Mucosa of stomach (tissue), 1 donor: ENCODE measurements around the gene RNF157.
"Not testable (repeated sequence)": the region's sequence is repeated elsewhere in the genome, so short reads cannot be mapped to it uniquely, and the experiment has no call there.

ENCODE experiments used
- H3K27me3 ChIP-seq: one replicate; pipeline ENCODE4 v1.7.0; 2013; ENCODE audit warnings: mild to moderate bottlenecking, low read length; ENCODE audit not compliant: control insufficient read depth, insufficient read depth
- H3K36me3 ChIP-seq: one replicate; pipeline ENCODE4 v1.7.0; 2013; ENCODE audit warnings: low read length; ENCODE audit not compliant: control insufficient read depth, insufficient read depth
- H3K4me1 ChIP-seq: one replicate; pipeline ENCODE4 v1.7.0; 2013; ENCODE audit warnings: mild to moderate bottlenecking, low read length; ENCODE audit not compliant: control insufficient read depth, insufficient read depth
- H3K4me3 ChIP-seq: one replicate; pipeline ENCODE4 v1.7.0; 2013; ENCODE audit warnings: low read length
- H3K9ac ChIP-seq: one replicate; pipeline ENCODE4 v1.7.0; 2013; ENCODE audit warnings: mild to moderate bottlenecking, low read length, moderate library complexity
- H3K9me3 ChIP-seq: one replicate; pipeline ENCODE4 v1.7.0; 2013; ENCODE audit warnings: mild to moderate bottlenecking, low read length, moderate library complexity; ENCODE audit not compliant: control insufficient read depth
- donor health status: Pancreatic carcinoma.

Gene RNF157

DNA sequence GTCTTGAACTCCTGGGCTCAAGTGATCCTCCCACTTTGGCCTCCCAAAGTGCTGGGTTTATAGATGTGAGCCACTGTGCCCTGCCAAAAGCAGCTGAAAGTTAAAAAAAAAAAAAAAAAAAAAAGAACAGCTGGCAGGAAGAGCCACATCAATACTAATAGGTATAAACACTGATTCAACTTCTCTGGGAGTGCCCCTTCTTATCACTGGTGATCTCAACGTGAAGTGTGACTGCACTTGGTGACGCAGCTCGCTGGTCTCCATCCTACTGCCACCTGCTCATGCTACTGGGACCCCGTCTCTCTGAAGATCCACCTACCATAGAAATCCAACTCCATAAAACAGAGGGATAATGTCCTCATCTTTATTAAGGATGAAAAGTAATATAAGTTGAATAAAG lies 40.8 kb downstream of the RNF157 start:
- Histone ChIP-seq H3K9ac (no peak overlapping the region), H3K4me3 (no peak overlapping the region), H3K9me3 (no peaks in the 10 kb centered on the region), H3K36me3 (no peaks in the 10 kb centered on the region), H3K4me1 (no peaks in the 10 kb centered on the region), H3K27me3 (no peaks in the 10 kb centered on the region)

DNA sequence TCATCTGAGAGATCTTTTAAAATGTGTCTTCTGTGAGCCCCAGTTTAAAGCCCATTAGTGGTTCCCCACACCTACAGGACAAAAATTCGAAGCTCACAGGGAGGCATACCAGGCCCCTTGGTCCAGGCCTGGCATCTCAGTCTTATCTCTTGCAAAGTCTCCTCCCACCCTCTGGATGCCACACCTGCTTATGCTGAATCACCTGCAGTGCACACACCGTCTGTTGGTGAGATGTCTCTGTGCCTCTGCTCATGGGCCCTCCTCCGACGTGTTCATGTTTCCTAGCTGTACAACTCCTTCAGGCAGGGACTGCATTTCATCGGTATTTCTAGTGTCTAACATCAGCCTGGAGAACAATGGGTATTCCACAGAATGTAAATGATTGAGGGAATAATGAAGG lies 41.6 kb downstream of the RNF157 start:
- Histone ChIP-seq H3K9ac (no peak overlapping the region), H3K27me3 (no peaks in the 10 kb centered on the region), H3K4me1 (no peaks in the 10 kb centered on the region), H3K36me3 (no peaks in the 10 kb centered on the region), H3K4me3 (no peak overlapping the region), H3K9me3 (no peaks in the 10 kb centered on the region)

DNA sequence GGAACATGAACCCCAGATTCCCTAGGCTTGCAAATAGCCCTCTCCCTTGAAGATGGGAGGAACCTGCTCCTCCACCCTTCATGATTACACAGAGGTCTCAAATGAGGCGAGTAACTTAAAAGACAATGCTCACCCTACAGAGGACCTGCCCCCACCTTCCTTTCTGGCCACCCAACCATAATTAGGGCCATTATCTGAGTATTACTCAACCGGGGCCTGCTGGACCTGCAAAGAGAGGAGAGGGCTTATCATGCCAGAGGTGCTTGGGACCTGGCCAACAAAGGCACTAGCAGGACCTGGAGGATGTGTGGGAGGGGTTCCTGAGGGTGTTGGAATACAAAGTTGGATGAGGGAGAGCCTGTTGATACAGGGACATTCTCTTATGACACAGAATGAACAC lies 42.4 kb downstream of the RNF157 start:
- no peak overlapping the region for H3K9ac ChIP-seq
- no peaks in the 10 kb centered on the region for H3K9me3 ChIP-seq
- no peaks in the 10 kb centered on the region for H3K36me3 ChIP-seq
- no peaks in the 10 kb centered on the region for H3K27me3 ChIP-seq
- no peaks in the 10 kb centered on the region for H3K4me1 ChIP-seq
- no peak overlapping the region for H3K4me3 ChIP-seq

DNA sequence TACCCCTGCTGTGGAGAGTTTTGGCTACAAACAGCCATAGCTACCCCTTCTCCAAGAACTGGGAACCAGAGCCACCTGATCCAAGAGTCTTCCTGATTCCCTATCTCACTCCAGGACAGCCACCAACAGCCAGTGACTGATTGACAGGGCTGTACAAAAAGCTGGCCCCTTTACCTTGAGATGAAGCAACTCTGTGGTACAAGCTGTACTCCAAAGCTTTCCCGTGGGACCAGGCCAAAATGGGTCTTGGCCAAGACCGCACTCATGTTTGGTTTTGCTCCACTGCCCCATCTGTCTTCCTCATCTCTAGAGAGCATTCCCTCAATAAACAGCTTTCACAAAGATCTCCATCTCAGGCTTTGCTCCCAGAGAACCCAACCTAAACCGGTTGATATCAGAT lies 43.6 kb downstream of the RNF157 start:
- H3K4me3 ChIP-seq, result no peak overlapping the region
- no peaks in the 10 kb centered on the region for H3K9me3 ChIP-seq
- no peaks in the 10 kb centered on the region for H3K36me3 ChIP-seq
- H3K27me3 ChIP-seq, result no peaks in the 10 kb centered on the region
- H3K4me1 ChIP-seq, result no peaks in the 10 kb centered on the region
- no peak overlapping the region for H3K9ac ChIP-seq

- no peak overlapping the region for H3K9ac ChIP-seq
- H3K9me3 ChIP-seq, result no peaks in the 10 kb centered on the region
- H3K27me3 ChIP-seq, result no peaks in the 10 kb centered on the region
- H3K4me3 ChIP-seq, result no peak overlapping the region
- H3K36me3 ChIP-seq, result no peaks in the 10 kb centered on the region
- H3K4me1 ChIP-seq, result no peaks in the 10 kb centered on the region
Measured at GRCh38 chr17:76195281-76196096, 44.8 kb downstream of the RNF157 start.

GRCh38 chr17:76193591-76193990 lies 46.7 kb downstream of the RNF157 start:
- Histone ChIP-seq H3K9me3 (no peaks in the 10 kb centered on the region), H3K4me3 (no peak overlapping the region), H3K9ac (no peak overlapping the region), H3K36me3 (no peaks in the 10 kb centered on the region), H3K4me1 (no peaks in the 10 kb centered on the region), H3K27me3 (no peaks in the 10 kb centered on the region)

- H3K9ac ChIP-seq, result no peak overlapping the region
Measured at GRCh38 chr17:76191896-76192295, 48.4 kb downstream of the RNF157 start.

DNA sequence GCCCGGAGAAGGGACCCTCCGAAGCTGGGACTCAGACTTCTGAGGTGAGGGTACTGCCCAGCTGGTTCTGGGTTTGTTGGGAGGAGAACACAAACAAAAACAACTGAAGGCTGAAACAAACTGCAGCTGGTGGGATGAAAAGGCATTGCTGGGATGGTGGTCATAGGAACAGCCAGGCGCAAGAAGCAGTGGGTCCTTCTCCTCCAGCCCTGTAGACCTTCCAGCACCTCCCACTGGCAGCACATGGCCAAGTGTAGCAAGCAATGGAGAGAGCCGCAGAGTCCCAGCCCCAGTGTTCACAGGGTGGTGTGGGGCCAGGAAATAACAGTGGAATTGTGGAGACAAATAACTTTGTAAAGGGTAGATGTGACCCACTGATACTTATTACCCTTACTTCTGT lies 50.6 kb downstream of the RNF157 start:
- no peak overlapping the region for H3K9ac ChIP-seq
- H3K27me3 ChIP-seq, result no peaks in the 10 kb centered on the region
- no peak overlapping the region for H3K4me3 ChIP-seq
- no peaks in the 10 kb centered on the region for H3K4me1 ChIP-seq
- H3K9me3 ChIP-seq, result no peaks in the 10 kb centered on the region
- H3K36me3 ChIP-seq, result no peaks in the 10 kb centered on the region

More at GRCh38 chr17:76191896-76192295, 48.4 kb downstream of the RNF157 start:
- Histone ChIP-seq H3K4me3 (no peak overlapping the region), H3K4me1 (no peaks in the 10 kb centered on the region), H3K27me3 (no peaks in the 10 kb centered on the region), H3K9me3 (no peaks in the 10 kb centered on the region), H3K36me3 (no peaks in the 10 kb centered on the region)

DNA sequence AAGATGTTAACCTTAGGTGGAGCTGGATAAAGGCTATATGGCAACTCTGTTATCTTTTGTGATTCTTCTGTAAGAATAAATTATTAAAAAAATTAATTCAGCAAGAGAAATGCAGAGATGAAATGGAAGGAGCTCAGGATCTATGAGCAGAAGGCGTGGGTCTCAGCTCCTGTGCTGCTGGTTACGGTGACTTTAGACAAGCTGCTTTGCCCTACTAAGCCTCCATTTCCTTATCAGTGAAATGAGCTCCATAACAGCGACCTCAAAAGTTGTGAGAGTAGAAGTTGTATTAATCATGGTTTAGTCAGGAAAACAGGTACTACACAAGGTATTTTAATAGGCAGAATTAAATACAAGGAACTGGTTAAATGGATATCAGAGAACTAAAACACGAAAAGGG lies 51.0 kb downstream of the RNF157 start:
- H3K9me3 ChIP-seq, result no peaks in the 10 kb centered on the region
- no peak overlapping the region for H3K9ac ChIP-seq
- H3K4me1 ChIP-seq, result no peaks in the 10 kb centered on the region
- H3K27me3 ChIP-seq, result no peaks in the 10 kb centered on the region
- no peak overlapping the region for H3K4me3 ChIP-seq
- no peaks in the 10 kb centered on the region for H3K36me3 ChIP-seq

GRCh38 chr17:76188213-76189016 lies 51.9 kb downstream of the RNF157 start:
- H3K4me3 ChIP-seq, result no peak overlapping the region
- no peaks in the 10 kb centered on the region for H3K4me1 ChIP-seq
- H3K27me3 ChIP-seq, result no peaks in the 10 kb centered on the region
- no peak overlapping the region for H3K9ac ChIP-seq
- no peaks in the 10 kb centered on the region for H3K9me3 ChIP-seq
- no peaks in the 10 kb centered on the region for H3K36me3 ChIP-seq

DNA sequence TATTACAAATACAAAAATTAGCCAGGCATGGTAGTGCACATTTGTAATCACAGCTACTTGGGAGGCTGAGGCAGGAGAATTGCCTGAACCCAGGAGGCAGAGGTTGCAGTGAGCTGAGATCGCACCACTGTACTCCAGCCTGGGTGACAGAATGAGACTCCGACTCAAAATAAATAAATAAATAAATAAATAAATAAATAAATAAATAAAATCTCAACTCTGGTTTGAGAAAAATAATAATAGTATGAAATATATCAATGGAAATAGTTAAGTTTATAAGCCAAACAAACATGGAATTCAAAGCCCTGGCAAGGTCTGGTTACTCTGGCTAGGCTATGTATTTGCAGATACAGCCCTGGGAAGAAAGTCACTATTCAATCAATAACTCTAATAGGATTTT lies 53.5 kb downstream of the RNF157 start:
- H3K9ac ChIP-seq, result not testable (repeated sequence)

DNA sequence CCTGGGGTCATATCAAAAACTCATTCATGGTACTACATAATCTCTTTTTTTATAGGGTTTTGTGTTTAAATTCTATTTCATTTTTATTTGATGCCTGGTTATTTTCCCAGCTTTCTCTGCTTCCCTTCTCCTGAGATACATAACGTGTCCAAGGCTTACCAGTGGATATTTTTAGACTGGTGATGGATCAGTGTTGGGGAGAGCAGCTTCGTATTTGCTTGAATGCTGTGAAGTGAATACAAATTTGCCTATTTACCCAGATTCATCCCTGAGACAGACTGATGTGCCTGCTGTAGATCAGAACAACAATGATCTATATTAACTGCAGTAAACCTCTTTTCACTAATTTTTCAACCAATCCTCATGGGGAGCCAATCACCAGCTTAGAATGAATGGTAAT lies 56.0 kb downstream of the RNF157 start:
- Histone ChIP-seq H3K9me3 (no peaks in the 10 kb centered on the region), H3K9ac (no peak overlapping the region), H3K4me3 (no peak overlapping the region), H3K36me3 (no peaks in the 10 kb centered on the region), H3K4me1 (no peaks in the 10 kb centered on the region), H3K27me3 (no peaks in the 10 kb centered on the region)

More for the DNA sequence above, 53.5 kb downstream of the RNF157 start:
- H3K4me1 ChIP-seq, H3K9me3 ChIP-seq, H3K27me3 ChIP-seq, H3K4me3 ChIP-seq, H3K36me3 ChIP-seq: not testable (repeated sequence)
